ENCODE data around the gene SLC6A3. TPM values are rescaled to one million over a fixed set of nuclear protein-coding genes. Genes with fewer than 3 reads are reported as not detected.

The SLC6A3 gene
- total and polyA plus RNA-seq, 10 donors: 0.02 to 0.27 (median 0.07) TPM; not detected in 4

DNA sequence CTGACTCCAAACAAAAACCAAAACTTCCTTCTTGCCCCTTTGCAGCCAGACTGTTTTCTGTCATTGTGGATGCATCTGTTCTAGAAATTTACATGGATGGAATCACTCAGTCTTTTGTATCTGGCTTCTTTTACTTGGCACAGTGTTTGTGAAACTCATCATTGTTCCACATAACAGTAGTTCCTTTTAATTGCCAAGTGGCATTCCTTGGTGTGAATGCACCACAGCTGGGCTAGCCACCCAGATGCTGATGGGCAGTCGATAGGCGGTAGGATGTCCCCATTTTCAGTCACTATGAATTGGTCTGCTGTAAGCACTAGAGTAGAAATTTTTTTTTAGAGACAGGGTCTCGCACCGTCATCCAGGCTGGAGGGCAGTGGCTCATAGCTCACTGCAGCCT, 94.1 kb downstream of the SLC6A3 start:
- peak; percentile 33 for DNase-seq
- intact Hi-C loops (cut with DNase I; ENCODE audit: low total_unique reads): no loop called here
- Histone ChIP-seq H3K4me1 (peaks cover 0 to 14% (median 3%) of the 10 kb centered on the region in 6 donors), H3K27ac (no peak overlapping the region), H3K27me3 (replicated peaks in 1 of 7) (peaks cover 0 to under 1% (median 0%) of the 10 kb centered on the region in 7 donors), H3K4me3 (no peak overlapping the region), H3K9me3 (no peaks in the 10 kb centered on the region), H3K36me3 (no peaks in the 10 kb centered on the region)
- TF ChIP-seq, protein P1, sequence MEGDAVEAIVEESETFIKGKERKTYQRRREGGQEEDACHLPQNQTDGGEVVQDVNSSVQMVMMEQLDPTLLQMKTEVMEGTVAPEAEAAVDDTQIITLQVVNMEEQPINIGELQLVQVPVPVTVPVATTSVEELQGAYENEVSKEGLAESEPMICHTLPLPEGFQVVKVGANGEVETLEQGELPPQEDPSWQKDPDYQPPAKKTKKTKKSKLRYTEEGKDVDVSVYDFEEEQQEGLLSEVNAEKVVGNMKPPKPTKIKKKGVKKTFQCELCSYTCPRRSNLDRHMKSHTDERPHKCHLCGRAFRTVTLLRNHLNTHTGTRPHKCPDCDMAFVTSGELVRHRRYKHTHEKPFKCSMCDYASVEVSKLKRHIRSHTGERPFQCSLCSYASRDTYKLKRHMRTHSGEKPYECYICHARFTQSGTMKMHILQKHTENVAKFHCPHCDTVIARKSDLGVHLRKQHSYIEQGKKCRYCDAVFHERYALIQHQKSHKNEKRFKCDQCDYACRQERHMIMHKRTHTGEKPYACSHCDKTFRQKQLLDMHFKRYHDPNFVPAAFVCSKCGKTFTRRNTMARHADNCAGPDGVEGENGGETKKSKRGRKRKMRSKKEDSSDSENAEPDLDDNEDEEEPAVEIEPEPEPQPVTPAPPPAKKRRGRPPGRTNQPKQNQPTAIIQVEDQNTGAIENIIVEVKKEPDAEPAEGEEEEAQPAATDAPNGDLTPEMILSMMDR (IDR thresholded peaks at IDR 0.05 in 8 of 11, conservative IDR thresholded peaks at IDR 0.05 in 3 of 11): no peak
- TF ChIP-seq POLR2A (IDR thresholded peaks at IDR 0.05): no peak
- WGBS, 5 donors: 77 to 92% (median 84%) methylated on average over 4 of the region's 4 CpGs

DNA sequence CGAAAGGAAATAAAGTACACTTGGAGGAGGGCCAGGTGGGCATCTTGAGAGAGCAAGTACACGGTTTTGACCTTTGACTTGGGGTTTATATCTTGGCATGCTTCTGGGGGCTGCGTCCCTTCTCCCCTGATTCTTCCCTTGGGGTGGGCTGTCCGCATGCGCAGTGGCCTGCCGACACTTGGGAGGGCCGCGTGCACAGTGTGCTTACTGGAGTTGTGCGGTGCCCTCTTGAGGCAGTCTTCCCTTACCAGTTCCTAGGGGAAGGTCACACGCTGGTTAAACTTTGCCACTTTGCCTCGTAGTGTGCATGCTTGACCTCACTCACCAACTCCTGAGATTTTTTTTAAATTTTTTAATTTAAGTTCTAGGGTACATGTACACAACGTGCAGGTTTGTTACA, 96.0 kb downstream of the SLC6A3 start:
- peaks cover 4 to 27% (median 15%) of the 10 kb centered on the region in 6 donors for H3K4me1 ChIP-seq
- TF ChIP-seq POLR2A (IDR thresholded peaks at IDR 0.05) (no peak), POLR2AphosphoS5 (IDR thresholded peaks at IDR 0.05) (no peak)
- TF ChIP-seq, protein P1 (IDR thresholded peaks at IDR 0.05 in 8 of 11, conservative IDR thresholded peaks at IDR 0.05 in 3 of 11): no peak
- no peaks in the 10 kb centered on the region for H3K9me3 ChIP-seq
- H3K27me3 ChIP-seq (replicated peaks in 1 of 7): no peaks in the 10 kb centered on the region
- peak; percentile 65 for DNase-seq
- WGBS, 5 donors: 44 to 61% (median 58%) methylated on average over 12 of the region's 12 CpGs
- no peak overlapping the region for H3K27ac ChIP-seq
- H3K4me3 ChIP-seq: no peak overlapping the region
- H3K36me3 ChIP-seq: no peaks in the 10 kb centered on the region
- intact Hi-C loops (cut with DNase I; ENCODE audit: low total_unique reads): no loop called here

DNA sequence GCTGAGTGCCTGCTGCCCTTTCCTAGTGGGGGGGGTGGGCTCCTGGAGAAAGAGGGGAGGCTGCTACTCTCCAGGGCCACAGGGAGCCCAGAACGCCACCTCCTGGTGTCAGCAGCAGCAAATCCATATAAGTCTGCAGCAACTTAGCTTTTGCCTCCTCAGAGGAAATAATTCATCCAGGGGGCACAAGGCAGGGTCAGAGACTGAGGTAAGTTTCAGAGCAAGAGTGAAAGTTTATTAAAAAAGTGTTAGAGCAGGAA, 96.3 kb downstream of the SLC6A3 start:
- intact Hi-C loops (cut with DNase I; ENCODE audit: low total_unique reads): no loop called here
- peaks cover 7 to 30% (median 18%) of the 10 kb centered on the region in 6 donors for H3K4me1 ChIP-seq

DNA sequence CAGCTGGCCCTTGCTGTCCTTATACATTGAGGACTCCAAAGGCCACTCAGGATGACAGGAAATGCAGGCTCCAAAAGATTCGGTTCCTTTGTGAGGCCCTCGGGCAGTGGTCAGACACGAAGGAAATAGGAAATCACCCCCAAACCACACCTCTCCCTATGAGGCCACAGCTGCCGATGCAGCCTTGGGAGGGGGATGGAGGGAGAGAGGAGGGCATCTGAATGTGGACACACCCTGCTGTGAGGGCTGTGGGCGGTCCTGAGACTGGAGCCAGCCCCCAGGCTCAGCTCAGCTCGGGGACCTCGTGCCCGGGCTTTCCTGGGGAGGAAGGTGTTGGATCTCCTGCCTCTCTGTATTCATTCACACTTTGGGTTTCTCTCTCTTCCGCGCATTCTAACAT, 97.7 kb downstream of the SLC6A3 start:
- Histone ChIP-seq H3K4me1 (peaks cover 18 to 43% (median 32%) of the 10 kb centered on the region in 6 donors), H3K27me3 (replicated peaks in 1 of 7) (no peaks in the 10 kb centered on the region), H3K9me3 (no peaks in the 10 kb centered on the region), H3K36me3 (peaks cover 0 to 13% (median under 1%) of the 10 kb centered on the region in 6 donors), H3K27ac (no peak overlapping the region), H3K4me3 (no peak overlapping the region)
- 37 to 47% (median 43%) methylated on average over 9 to 10 of the region's 10 CpGs for WGBS, 5 donors
- DNase-seq: peak; percentile 66
- intact Hi-C loops (cut with DNase I; ENCODE audit: low total_unique reads): no loop called here
- TF ChIP-seq POLR2A (IDR thresholded peaks at IDR 0.05) (no peak), POLR2AphosphoS5 (IDR thresholded peaks at IDR 0.05) (no peak)
- TF ChIP-seq, protein P1 (IDR thresholded peaks at IDR 0.05 in 8 of 11, conservative IDR thresholded peaks at IDR 0.05 in 3 of 11): no peak

More for the DNA sequence above, 96.3 kb downstream of the SLC6A3 start:
- TF ChIP-seq POLR2A (IDR thresholded peaks at IDR 0.05) (no peak), POLR2AphosphoS5 (IDR thresholded peaks at IDR 0.05) (no peak)
- TF ChIP-seq, protein P1 (IDR thresholded peaks at IDR 0.05 in 8 of 11, conservative IDR thresholded peaks at IDR 0.05 in 3 of 11): no peak
- Histone ChIP-seq H3K36me3 (no peaks in the 10 kb centered on the region), H3K4me3 (no peak overlapping the region), H3K9me3 (no peaks in the 10 kb centered on the region), H3K27ac (no peak overlapping the region), H3K27me3 (replicated peaks in 1 of 7) (no peaks in the 10 kb centered on the region)
- 73 to 93% (median 83%) methylated on average over 1 of the region's 1 CpG for WGBS, 5 donors
- no peak for DNase-seq

All from spleen (tissue), 11 donors.